ENCODE measurements around the gene PDE4D. TPM values are rescaled to one million over a fixed set of nuclear protein-coding genes. Genes with fewer than 3 reads are reported as not detected.

The PDE4D gene
- total RNA-seq, 4 donors from 2014 or later = 14.7 to 36.3 (median 24.7) TPM

GRCh38 chr5:59218424-59219045, 675.0 kb downstream of the PDE4D start:
- Histone ChIP-seq H3K4me1 (peaks cover 0 to 4% of the 10 kb centered on the region in 2 donors), H3K4me3 (replicated peaks in 1 of 3) (no peak overlapping the region), H3K27me3 (no peaks in the 10 kb centered on the region), H3K27ac (no peak overlapping the region), H3K9me3 (no peaks in the 10 kb centered on the region), H3K36me3 (no peaks in the 10 kb centered on the region)
- 80 to 91% methylated on average over 2 of the region's 2 CpGs for WGBS, 2 donors
- intact Hi-C loops (cut with DNase I) = no loop called here
- no peak for DNase-seq
- no peak for TF ChIP-seq POLR2A (IDR thresholded peaks at IDR 0.05)
- peak in 4 of 6 experiments; percentile 12 to 46 (median 30) for TF ChIP-seq CTCF (IDR thresholded peaks at IDR 0.05)

GRCh38 chr5:59216841-59217240, 676.7 kb downstream of the PDE4D start:
- DNase-seq = no peak
- Histone ChIP-seq H3K4me1 (no peaks in the 10 kb centered on the region), H3K36me3 (no peaks in the 10 kb centered on the region), H3K27me3 (no peaks in the 10 kb centered on the region), H3K9me3 (no peaks in the 10 kb centered on the region), H3K27ac (no peak overlapping the region), H3K4me3 (replicated peaks in 1 of 3) (no peak overlapping the region)
- TF ChIP-seq POLR2A (IDR thresholded peaks at IDR 0.05) = no peak
- no peak for TF ChIP-seq CTCF (IDR thresholded peaks at IDR 0.05)
- 86 to 87% methylated on average over 4 of the region's 4 CpGs for WGBS, 2 donors
- intact Hi-C loops (cut with DNase I) = no loop called here

- H3K9me3 ChIP-seq = no peaks in the 10 kb centered on the region
- no peaks in the 10 kb centered on the region for H3K4me1 ChIP-seq
- WGBS, 2 donors = 95 to 96% methylated on average over 1 of the region's 1 CpG
- no peak overlapping the region for H3K4me3 ChIP-seq (replicated peaks in 1 of 3)
- H3K27ac ChIP-seq = no peak overlapping the region
- DNase-seq = no peak
- no peaks in the 10 kb centered on the region for H3K36me3 ChIP-seq
- intact Hi-C loops (cut with DNase I) = no loop called here
- H3K27me3 ChIP-seq = no peaks in the 10 kb centered on the region
- TF ChIP-seq CTCF (IDR thresholded peaks at IDR 0.05) = no peak
- TF ChIP-seq POLR2A (IDR thresholded peaks at IDR 0.05) = no peak
Measured at GRCh38 chr5:59212596-59212995, 680.9 kb downstream of the PDE4D start.

GRCh38 chr5:59209758-59210359, 683.7 kb downstream of the PDE4D start:
- H3K27ac ChIP-seq = no peak overlapping the region
- TF ChIP-seq CTCF (IDR thresholded peaks at IDR 0.05) (no peak), POLR2A (IDR thresholded peaks at IDR 0.05) (no peak)
- no peaks in the 10 kb centered on the region for H3K9me3 ChIP-seq
- no peaks in the 10 kb centered on the region for H3K27me3 ChIP-seq
- 77 to 88% methylated on average over 3 of the region's 3 CpGs for WGBS, 2 donors
- H3K36me3 ChIP-seq = no peaks in the 10 kb centered on the region
- H3K4me1 ChIP-seq = no peaks in the 10 kb centered on the region
- no peak for DNase-seq
- no peak overlapping the region for H3K4me3 ChIP-seq (replicated peaks in 1 of 3)
- intact Hi-C loops (cut with DNase I) = no loop called here

GRCh38 chr5:59208474-59208873, 685.1 kb downstream of the PDE4D start:
- H3K4me1 ChIP-seq = no peaks in the 10 kb centered on the region

More at GRCh38 chr5:59208474-59208873, 685.1 kb downstream of the PDE4D start:
- Histone ChIP-seq H3K27me3 (no peaks in the 10 kb centered on the region), H3K4me3 (replicated peaks in 1 of 3) (no peak overlapping the region), H3K36me3 (no peaks in the 10 kb centered on the region), H3K9me3 (no peaks in the 10 kb centered on the region), H3K27ac (no peak overlapping the region)
- intact Hi-C loops (cut with DNase I) = no loop called here
- no peak for DNase-seq
- no peak for TF ChIP-seq CTCF (IDR thresholded peaks at IDR 0.05)
- TF ChIP-seq POLR2A (IDR thresholded peaks at IDR 0.05) = no peak
